HCT116 (cell line): ENCODE data around the gene KIAA1328.

Source experiments
- CBX3 ChIP-seq: IDR thresholded peaks from 2 replicates; pipeline ENCODE4 v1.6.1; 2012; ENCODE audit warnings: low read depth
- CEBPB ChIP-seq: IDR thresholded peaks from 2 replicates; pipeline ENCODE4 v1.6.1; 2012; ENCODE audit warnings: low read depth
- EZH2 ChIP-seq: fragments of 200-600 bp; sonication (generic); IDR thresholded peaks from 2 replicates; pipeline ENCODE4 v1.6.1; 2017; ENCODE audit warnings: antibody characterized with exemption, mixed run types
- EZH2phosphoT487 ChIP-seq: fragments of 200-600 bp; IDR thresholded peaks from 2 replicates; pipeline ENCODE4 v1.6.1; 2018; ENCODE audit warnings: antibody characterized with exemption, borderline replicate concordance
- JUND ChIP-seq: IDR thresholded peaks from 2 replicates; pipeline ENCODE4 v1.6.1; 2012
- POLR2A ChIP-seq: IDR thresholded peaks from 2 replicates; pipeline ENCODE4 v1.7.0; 2011; ENCODE audit warnings: borderline replicate concordance; ENCODE audit not compliant: insufficient read depth, insufficient read length; ENCODE audit errors: extremely low read depth
- RAD21 ChIP-seq: IDR thresholded peaks from 2 replicates; pipeline ENCODE4 v1.6.1; 2012; ENCODE audit warnings: low read depth, mild to moderate bottlenecking
- TCF7L2 ChIP-seq: IDR thresholded peaks from 2 replicates; pipeline ENCODE4 v1.7.0; 2011; ENCODE audit warnings: borderline replicate concordance, inconsistent platforms; ENCODE audit not compliant: insufficient read depth, insufficient read length; ENCODE audit errors: extremely low read depth
- YY1 ChIP-seq: IDR thresholded peaks from 2 replicates; pipeline ENCODE4 v1.6.1; 2011; ENCODE audit warnings: low read length, low read depth, moderate library complexity, mild to moderate bottlenecking; ENCODE audit not compliant: insufficient replicate concordance; ENCODE audit errors: extremely low read depth
- TF ChIP-seq, protein P1 (sequence below): IDR thresholded peaks from 2 replicates; pipeline ENCODE4 v1.6.1; 2012
- TF ChIP-seq, protein P2 (sequence below), 3 experiments: fragments of 200-600 bp in 1 of 3; sonication (generic) in 1 of 3; IDR thresholded peaks in 2 of 3; conservative IDR thresholded peaks in 1 of 3; 2 replicates each; pipeline ENCODE4 v1.5.1; 2012 to 2017; ENCODE audit warnings: low read depth in 2 of 3, low read length in 2 of 3, antibody characterized with exemption in 1 of 3, borderline replicate concordance in 1 of 3, control low read depth in 1 of 3, mild to moderate bottlenecking in 1 of 3, mixed read lengths in 1 of 3, mixed run types in 1 of 3, moderate library complexity in 1 of 3; ENCODE audit not compliant: insufficient read depth in 1 of 3
- TF ChIP-seq, protein P3 (sequence below): IDR thresholded peaks from 2 replicates; pipeline ENCODE4 v1.6.1; 2012; ENCODE audit warnings: low read depth
- TF ChIP-seq, protein P4 (sequence below): IDR thresholded peaks from 2 replicates; pipeline ENCODE4 v1.6.1; 2011; ENCODE audit warnings: mild to moderate bottlenecking, low read length, moderate library complexity; ENCODE audit not compliant: insufficient replicate concordance; ENCODE audit errors: extremely low read depth

DNA sequence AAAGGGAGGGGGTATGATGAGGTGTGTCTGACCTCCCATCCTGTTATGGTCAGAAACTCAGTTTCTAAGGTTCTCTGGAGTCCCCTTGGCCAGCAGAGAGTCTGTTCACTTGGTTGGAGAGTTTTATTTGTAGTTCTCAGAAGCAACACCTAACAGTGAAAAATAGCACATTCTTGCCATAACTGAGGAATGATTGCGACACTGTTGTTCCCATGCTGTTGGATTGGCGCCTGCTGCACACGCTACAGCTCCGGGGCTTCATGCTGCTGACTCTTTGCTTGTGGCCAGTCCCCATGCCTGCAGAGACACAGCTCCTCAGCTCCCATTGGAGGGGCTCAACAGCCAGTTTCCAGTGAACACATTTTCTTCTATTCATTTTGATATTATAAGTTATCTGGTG lies 42.2 kb upstream of the KIAA1328 start:
- TF ChIP-seq, protein P1, sequence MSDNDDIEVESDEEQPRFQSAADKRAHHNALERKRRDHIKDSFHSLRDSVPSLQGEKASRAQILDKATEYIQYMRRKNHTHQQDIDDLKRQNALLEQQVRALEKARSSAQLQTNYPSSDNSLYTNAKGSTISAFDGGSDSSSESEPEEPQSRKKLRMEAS: no peak
- TF ChIP-seq EZH2 (no peak), CBX3 (no peak), CEBPB (no peak), JUND (no peak), RAD21 (no peak), POLR2A (no peak), YY1 (no peak), EZH2phosphoT487 (no peak), TCF7L2 (no peak)
- TF ChIP-seq, protein P2, sequence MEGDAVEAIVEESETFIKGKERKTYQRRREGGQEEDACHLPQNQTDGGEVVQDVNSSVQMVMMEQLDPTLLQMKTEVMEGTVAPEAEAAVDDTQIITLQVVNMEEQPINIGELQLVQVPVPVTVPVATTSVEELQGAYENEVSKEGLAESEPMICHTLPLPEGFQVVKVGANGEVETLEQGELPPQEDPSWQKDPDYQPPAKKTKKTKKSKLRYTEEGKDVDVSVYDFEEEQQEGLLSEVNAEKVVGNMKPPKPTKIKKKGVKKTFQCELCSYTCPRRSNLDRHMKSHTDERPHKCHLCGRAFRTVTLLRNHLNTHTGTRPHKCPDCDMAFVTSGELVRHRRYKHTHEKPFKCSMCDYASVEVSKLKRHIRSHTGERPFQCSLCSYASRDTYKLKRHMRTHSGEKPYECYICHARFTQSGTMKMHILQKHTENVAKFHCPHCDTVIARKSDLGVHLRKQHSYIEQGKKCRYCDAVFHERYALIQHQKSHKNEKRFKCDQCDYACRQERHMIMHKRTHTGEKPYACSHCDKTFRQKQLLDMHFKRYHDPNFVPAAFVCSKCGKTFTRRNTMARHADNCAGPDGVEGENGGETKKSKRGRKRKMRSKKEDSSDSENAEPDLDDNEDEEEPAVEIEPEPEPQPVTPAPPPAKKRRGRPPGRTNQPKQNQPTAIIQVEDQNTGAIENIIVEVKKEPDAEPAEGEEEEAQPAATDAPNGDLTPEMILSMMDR (IDR thresholded peaks at IDR 0.05 in 2 of 3, conservative IDR thresholded peaks at IDR 0.05 in 1 of 3; ENCODE audit: borderline replicate concordance in 1 of 3, insufficient read depth in 1 of 3, low read depth in 2 of 3, low read length in 2 of 3): no peak
- TF ChIP-seq, protein P3, sequence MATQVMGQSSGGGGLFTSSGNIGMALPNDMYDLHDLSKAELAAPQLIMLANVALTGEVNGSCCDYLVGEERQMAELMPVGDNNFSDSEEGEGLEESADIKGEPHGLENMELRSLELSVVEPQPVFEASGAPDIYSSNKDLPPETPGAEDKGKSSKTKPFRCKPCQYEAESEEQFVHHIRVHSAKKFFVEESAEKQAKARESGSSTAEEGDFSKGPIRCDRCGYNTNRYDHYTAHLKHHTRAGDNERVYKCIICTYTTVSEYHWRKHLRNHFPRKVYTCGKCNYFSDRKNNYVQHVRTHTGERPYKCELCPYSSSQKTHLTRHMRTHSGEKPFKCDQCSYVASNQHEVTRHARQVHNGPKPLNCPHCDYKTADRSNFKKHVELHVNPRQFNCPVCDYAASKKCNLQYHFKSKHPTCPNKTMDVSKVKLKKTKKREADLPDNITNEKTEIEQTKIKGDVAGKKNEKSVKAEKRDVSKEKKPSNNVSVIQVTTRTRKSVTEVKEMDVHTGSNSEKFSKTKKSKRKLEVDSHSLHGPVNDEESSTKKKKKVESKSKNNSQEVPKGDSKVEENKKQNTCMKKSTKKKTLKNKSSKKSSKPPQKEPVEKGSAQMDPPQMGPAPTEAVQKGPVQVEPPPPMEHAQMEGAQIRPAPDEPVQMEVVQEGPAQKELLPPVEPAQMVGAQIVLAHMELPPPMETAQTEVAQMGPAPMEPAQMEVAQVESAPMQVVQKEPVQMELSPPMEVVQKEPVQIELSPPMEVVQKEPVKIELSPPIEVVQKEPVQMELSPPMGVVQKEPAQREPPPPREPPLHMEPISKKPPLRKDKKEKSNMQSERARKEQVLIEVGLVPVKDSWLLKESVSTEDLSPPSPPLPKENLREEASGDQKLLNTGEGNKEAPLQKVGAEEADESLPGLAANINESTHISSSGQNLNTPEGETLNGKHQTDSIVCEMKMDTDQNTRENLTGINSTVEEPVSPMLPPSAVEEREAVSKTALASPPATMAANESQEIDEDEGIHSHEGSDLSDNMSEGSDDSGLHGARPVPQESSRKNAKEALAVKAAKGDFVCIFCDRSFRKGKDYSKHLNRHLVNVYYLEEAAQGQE: no peak
- TF ChIP-seq, protein P4, sequence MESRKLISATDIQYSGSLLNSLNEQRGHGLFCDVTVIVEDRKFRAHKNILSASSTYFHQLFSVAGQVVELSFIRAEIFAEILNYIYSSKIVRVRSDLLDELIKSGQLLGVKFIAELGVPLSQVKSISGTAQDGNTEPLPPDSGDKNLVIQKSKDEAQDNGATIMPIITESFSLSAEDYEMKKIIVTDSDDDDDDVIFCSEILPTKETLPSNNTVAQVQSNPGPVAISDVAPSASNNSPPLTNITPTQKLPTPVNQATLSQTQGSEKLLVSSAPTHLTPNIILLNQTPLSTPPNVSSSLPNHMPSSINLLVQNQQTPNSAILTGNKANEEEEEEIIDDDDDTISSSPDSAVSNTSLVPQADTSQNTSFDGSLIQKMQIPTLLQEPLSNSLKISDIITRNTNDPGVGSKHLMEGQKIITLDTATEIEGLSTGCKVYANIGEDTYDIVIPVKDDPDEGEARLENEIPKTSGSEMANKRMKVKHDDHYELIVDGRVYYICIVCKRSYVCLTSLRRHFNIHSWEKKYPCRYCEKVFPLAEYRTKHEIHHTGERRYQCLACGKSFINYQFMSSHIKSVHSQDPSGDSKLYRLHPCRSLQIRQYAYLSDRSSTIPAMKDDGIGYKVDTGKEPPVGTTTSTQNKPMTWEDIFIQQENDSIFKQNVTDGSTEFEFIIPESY: no peak
